ENCODE results near the gene TANGO2. TPM values are rescaled to one million over a fixed set of nuclear protein-coding genes. Genes with fewer than 3 reads are reported as not detected.
A peak's percentile ranks its signal among the peaks of the same experiment; 100 is the strongest.

The TANGO2 gene
- total and polyA plus RNA-seq, 10 donors = 18.7 to 72.2 (median 55.1) TPM

DNA sequence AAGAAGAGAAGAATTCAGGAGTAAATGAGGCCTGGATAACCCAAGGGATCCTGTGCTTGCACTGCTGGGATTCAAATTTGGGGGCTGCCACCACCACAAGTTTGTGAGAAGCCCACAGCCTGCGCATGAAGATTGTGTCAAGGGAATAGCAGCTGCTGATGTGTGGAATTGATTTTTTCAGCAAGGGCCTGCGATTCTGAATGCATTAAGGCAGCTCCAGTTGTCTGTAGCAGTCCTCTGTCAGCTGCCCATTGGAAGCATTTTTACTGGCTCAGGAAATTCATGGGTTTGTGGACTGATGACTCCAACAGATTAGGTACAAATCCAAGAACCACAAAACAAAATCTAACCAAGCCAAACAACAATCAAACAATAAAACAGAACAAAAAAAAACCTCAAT, 18.3 kb upstream of the TANGO2 start:
- DNase-seq = peak; percentile 1
- Histone ChIP-seq H3K27me3 (replicated peaks in 1 of 7) (no peaks in the 10 kb centered on the region), H3K9me3 (peaks cover 5 to 27% (median 16%) of the 10 kb centered on the region in 8 donors), H3K27ac (peak overlapping the region in 1 of 8 donors; percentile 78), H3K36me3 (no peaks in the 10 kb centered on the region), H3K4me1 (peaks cover 0 to 39% (median 14%) of the 10 kb centered on the region in 6 donors), H3K4me3 (no peak overlapping the region)
- intact Hi-C loops (cut with DNase I; ENCODE audit: low total_unique reads) = no loop called here
- WGBS, 5 donors = 82 to 92% (median 90%) methylated on average over 2 of the region's 2 CpGs
- no peak for TF ChIP-seq POLR2A (IDR thresholded peaks at IDR 0.05)
- no peak for TF ChIP-seq CTCF (IDR thresholded peaks at IDR 0.05 in 8 of 11, conservative IDR thresholded peaks at IDR 0.05 in 3 of 11)
- no peak for TF ChIP-seq POLR2AphosphoS5 (IDR thresholded peaks at IDR 0.05)

DNA sequence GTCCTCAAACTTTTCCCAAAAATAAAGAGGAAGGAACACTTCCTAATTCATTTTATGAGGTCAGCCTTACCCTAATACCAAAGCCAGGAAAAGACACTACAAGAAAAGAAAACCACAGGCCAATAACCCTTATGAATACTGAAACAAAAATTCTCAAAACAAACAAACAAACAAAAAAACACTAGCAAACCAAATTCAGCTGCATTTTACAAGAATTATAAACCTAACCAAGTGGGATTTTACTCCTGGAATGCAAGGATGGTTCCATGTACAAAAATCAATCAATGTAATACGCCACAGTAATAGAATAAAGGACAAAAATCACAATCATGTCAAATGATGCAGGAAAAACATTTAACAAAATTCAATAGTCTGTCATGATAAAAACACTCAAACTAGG, 17.6 kb upstream of the TANGO2 start:
- Histone ChIP-seq H3K27ac (no peak overlapping the region), H3K4me3 (no peak overlapping the region), H3K36me3 (no peaks in the 10 kb centered on the region), H3K9me3 (peaks cover 5 to 27% (median 16%) of the 10 kb centered on the region in 8 donors), H3K4me1 (peaks cover 0 to 33% (median 11%) of the 10 kb centered on the region in 6 donors), H3K27me3 (replicated peaks in 1 of 7) (no peaks in the 10 kb centered on the region)
- no peak for DNase-seq
- WGBS, 5 donors = 77 to 94% (median 94%) methylated on average over 1 of the region's 1 CpG
- TF ChIP-seq POLR2AphosphoS5 (IDR thresholded peaks at IDR 0.05) = no peak
- no peak for TF ChIP-seq POLR2A (IDR thresholded peaks at IDR 0.05)
- no peak for TF ChIP-seq CTCF (IDR thresholded peaks at IDR 0.05 in 8 of 11, conservative IDR thresholded peaks at IDR 0.05 in 3 of 11)
- intact Hi-C loops (cut with DNase I; ENCODE audit: low total_unique reads) = no loop called here

- intact Hi-C loops (cut with DNase I; ENCODE audit: low total_unique reads) = no loop called here
- Histone ChIP-seq H3K27me3 (replicated peaks in 1 of 7) (no peaks in the 10 kb centered on the region), H3K27ac (no peak overlapping the region), H3K4me1 (peaks cover 0 to 33% (median 15%) of the 10 kb centered on the region in 6 donors), H3K9me3 (peaks cover 5 to 27% (median 16%) of the 10 kb centered on the region in 8 donors), H3K4me3 (no peak overlapping the region), H3K36me3 (no peaks in the 10 kb centered on the region)
- TF ChIP-seq POLR2A (IDR thresholded peaks at IDR 0.05) = no peak
- TF ChIP-seq POLR2AphosphoS5 (IDR thresholded peaks at IDR 0.05) = no peak
- no peak for TF ChIP-seq CTCF (IDR thresholded peaks at IDR 0.05 in 8 of 11, conservative IDR thresholded peaks at IDR 0.05 in 3 of 11)
- WGBS, 5 donors = 90 to 95% (median 94%) methylated on average over 3 of the region's 3 CpGs
- no peak for DNase-seq
Observed at GRCh38 chr22:20004464-20004863, 16.4 kb upstream of the TANGO2 start.

DNA sequence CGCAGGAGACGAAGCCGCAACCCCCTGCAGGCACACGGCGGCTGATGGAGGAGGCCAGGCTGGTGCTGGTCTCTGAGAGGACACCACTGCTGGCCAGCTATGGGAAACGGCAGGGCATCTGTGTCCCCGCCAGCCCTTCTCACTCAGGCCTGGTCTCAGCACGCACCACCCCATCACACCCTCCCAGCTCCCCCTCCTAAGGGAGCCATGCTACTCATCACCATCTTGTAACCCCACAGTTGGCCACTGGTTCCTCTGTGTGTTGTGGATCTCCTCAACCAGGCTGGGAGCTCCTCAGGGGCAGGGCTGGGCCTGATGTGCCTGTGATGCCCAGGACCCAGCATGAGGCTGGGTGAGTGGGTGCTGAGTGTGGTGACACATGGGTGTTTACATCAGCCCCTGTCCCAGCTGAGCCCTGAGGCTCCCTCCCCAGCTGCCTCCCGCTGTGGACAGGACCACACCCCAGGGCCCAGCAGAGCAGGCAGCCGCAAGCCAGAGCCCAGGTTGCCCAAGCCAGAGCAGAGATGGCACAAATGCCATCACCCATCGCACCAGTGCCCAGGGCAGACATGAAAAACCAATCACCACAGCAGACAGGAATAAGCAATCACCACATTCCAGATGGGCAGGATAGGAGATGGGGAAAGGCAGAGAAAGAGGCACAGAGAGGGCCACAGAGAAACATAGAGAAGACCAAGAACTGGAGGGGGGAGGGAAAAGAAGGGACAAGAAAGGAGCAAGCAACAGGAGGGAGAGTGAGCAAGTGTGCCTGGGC, 12.5 kb upstream of the TANGO2 start:
- peak; percentile 71 for DNase-seq
- Histone ChIP-seq H3K4me1 (peaks cover 1 to 49% (median 25%) of the 10 kb centered on the region in 6 donors), H3K4me3 (no peak overlapping the region), H3K27me3 (replicated peaks in 1 of 7) (no peaks in the 10 kb centered on the region), H3K27ac (peak overlapping the region in 7 of 8 donors; percentile 15 to 73 (median 65)), H3K36me3 (no peaks in the 10 kb centered on the region), H3K9me3 (peaks cover 3 to 13% (median 11%) of the 10 kb centered on the region in 8 donors)
- 90 to 93% (median 92%) methylated on average over 10 to 11 of the region's 11 CpGs for WGBS, 5 donors
- intact Hi-C loops (cut with DNase I; ENCODE audit: low total_unique reads) = no loop called here
- no peak for TF ChIP-seq POLR2A (IDR thresholded peaks at IDR 0.05)
- no peak for TF ChIP-seq POLR2AphosphoS5 (IDR thresholded peaks at IDR 0.05)
- no peak for TF ChIP-seq CTCF (IDR thresholded peaks at IDR 0.05 in 8 of 11, conservative IDR thresholded peaks at IDR 0.05 in 3 of 11)
